ENCODE results near the gene LCK. TPM values are rescaled to one million over a fixed set of nuclear protein-coding genes. Genes with fewer than 3 reads are reported as not detected.
A peak's percentile ranks its signal among the peaks of the same experiment; 100 is the strongest.

The LCK gene
- total and polyA plus RNA-seq, 4 donors, result 2.4 to 8.9 (median 4.3) TPM

- no peak overlapping the region for H3K9ac ChIP-seq (ENCODE audit: insufficient read depth in 1 of 2, low read length in 2 of 2)
These were observed 2.8 kb upstream of the LCK start for GRCh38 chr1:32247983-32248889.

GRCh38 chr1:32249831-32250525 is 1.1 kb upstream of the LCK start:
- Histone ChIP-seq H3K9me3 (ENCODE audit: control insufficient read depth in 4 of 4, insufficient read depth in 3 of 4, low read length in 3 of 4) (no peaks in the 10 kb centered on the region), H3K27ac (ENCODE audit: low read depth in 1 of 2, low read length in 1 of 2) (peak overlapping the region; percentile 29 to 82), H3K36me3 (ENCODE audit: control insufficient read depth in 4 of 4, insufficient read depth in 4 of 4, low read length in 4 of 4) (no peaks in the 10 kb centered on the region), H3K9ac (ENCODE audit: insufficient read depth in 1 of 2, low read length in 2 of 2) (no peak overlapping the region), H3K4me3 (no peak overlapping the region), H3K4me1 (ENCODE audit: control insufficient read depth in 5 of 5, insufficient read depth in 5 of 5, low read length in 5 of 5) (peaks cover 0 to 22% (median 2%) of the 10 kb centered on the region in 5 donors), H3K27me3 (ENCODE audit: control insufficient read depth in 3 of 3, insufficient read depth in 3 of 3, low read length in 2 of 3) (no peaks in the 10 kb centered on the region)
- DNase-seq (peak in 2 of 3 donors; percentile 59 to 71), ATAC-seq (ENCODE audit: insufficient read depth, low FRiP score) (no peak)
- TF ChIP-seq CTCF (IDR thresholded peaks at IDR 0.05; ENCODE audit: control extremely low read depth, extremely low read depth), result no peak
- 18 to 47% methylated on average over 9 of the region's 9 CpGs for WGBS, 2 donors

More at GRCh38 chr1:32247983-32248889, 2.8 kb upstream of the LCK start:
- Histone ChIP-seq H3K27ac (ENCODE audit: low read depth in 1 of 2, low read length in 1 of 2) (peak overlapping the region; percentile 17 to 79), H3K4me3 (no peak overlapping the region), H3K27me3 (ENCODE audit: control insufficient read depth in 3 of 3, insufficient read depth in 3 of 3, low read length in 2 of 3) (no peaks in the 10 kb centered on the region), H3K36me3 (ENCODE audit: control insufficient read depth in 4 of 4, insufficient read depth in 4 of 4, low read length in 4 of 4) (no peaks in the 10 kb centered on the region), H3K4me1 (ENCODE audit: control insufficient read depth in 5 of 5, insufficient read depth in 5 of 5, low read length in 5 of 5) (peaks cover 0 to 22% (median 2%) of the 10 kb centered on the region in 5 donors), H3K9me3 (ENCODE audit: control insufficient read depth in 4 of 4, insufficient read depth in 3 of 4, low read length in 3 of 4) (no peaks in the 10 kb centered on the region)
- peak; percentile 53 to 71 (median 67) for DNase-seq
- TF ChIP-seq CTCF (IDR thresholded peaks at IDR 0.05; ENCODE audit: control extremely low read depth, extremely low read depth), result peak; percentile 67
- ATAC-seq (ENCODE audit: insufficient read depth, low FRiP score), result peak; percentile 83
- 6 to 8% methylated on average over 27 to 31 of the region's 31 CpGs for WGBS, 2 donors

DNA sequence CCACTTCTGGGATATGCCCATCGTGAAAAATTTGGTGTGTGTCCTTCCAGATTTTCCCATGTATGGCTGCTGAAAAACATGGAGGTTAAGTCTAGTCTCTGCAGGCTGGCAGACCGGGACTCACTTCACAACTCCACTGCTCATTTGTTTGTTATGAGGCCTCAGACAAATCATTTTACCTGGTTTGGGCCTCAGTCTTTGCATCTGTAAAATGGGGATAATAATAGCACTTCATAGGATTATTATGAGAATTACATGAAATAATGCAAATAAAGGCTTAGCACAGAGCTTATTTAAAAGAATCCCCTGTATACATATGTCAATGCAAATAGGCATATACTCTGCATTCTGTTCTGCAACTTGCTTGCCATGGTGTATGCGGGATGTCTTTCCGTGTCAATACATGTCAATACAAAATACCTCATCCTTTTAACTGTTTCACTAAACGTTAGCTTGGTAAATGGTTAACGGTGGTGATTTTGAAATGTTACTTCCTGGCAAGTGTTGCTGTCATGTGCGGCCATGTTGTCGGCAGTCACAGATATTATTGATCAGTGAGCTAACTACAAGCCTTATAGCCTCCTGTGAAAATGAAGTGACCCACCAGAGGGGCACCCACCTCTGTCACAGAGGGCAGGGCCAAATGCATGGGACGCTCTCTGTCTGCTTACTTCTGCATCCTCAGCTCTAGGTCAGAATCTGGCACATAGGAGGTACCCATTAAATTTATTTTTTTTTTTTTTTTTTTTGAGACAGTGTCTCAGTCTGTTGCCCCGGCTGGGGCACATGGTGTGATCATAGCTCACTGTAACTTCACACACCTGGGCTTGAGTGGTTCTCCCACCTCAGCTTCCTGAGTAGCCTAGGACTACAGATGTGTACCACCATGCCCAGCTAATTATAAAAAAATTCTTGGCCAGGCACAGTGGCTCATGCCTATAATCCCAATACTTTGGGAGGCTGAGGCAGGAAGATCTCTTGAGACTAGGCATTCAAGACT is 4.3 kb downstream of the LCK start:
- H3K27me3 ChIP-seq (ENCODE audit: control insufficient read depth in 3 of 3, insufficient read depth in 3 of 3, low read length in 2 of 3), result no peaks in the 10 kb centered on the region
- H3K27ac ChIP-seq (ENCODE audit: low read depth in 1 of 2, low read length in 1 of 2), result no peak overlapping the region
- DNase-seq, result no peak
- no peak overlapping the region for H3K9ac ChIP-seq (ENCODE audit: insufficient read depth in 1 of 2, low read length in 2 of 2)
- peaks cover 0 to 13% (median 2%) of the 10 kb centered on the region in 5 donors for H3K4me1 ChIP-seq (ENCODE audit: control insufficient read depth in 5 of 5, insufficient read depth in 5 of 5, low read length in 5 of 5)
- H3K4me3 ChIP-seq, result no peak overlapping the region
- no peaks in the 10 kb centered on the region for H3K36me3 ChIP-seq (ENCODE audit: control insufficient read depth in 4 of 4, insufficient read depth in 4 of 4, low read length in 4 of 4)
- 66 to 75% methylated on average over 10 of the region's 10 CpGs for WGBS, 2 donors
- ATAC-seq (ENCODE audit: insufficient read depth, low FRiP score), result no peak
- H3K9me3 ChIP-seq (ENCODE audit: control insufficient read depth in 4 of 4, insufficient read depth in 3 of 4, low read length in 3 of 4), result no peaks in the 10 kb centered on the region
- TF ChIP-seq CTCF (IDR thresholded peaks at IDR 0.05; ENCODE audit: control extremely low read depth, extremely low read depth), result no peak
